HG02798 (cell line): ENCODE results near the gene NAB2.
"Not testable (repeated sequence)": the region's sequence is repeated elsewhere in the genome, so short reads cannot be mapped to it uniquely, and the experiment has no call there.

Experiments
- ATAC-seq: cut with Tn5 transposase; IDR thresholded peaks from one replicate; pipeline ENCODE4 v1.9.1; 2021; ENCODE audit warnings: mild to moderate bottlenecking; ENCODE audit not compliant: unreplicated experiment, poor library complexity

NAB2 gene

GRCh38 chr12:57088354-57089270, at the start of gene NAB2:
Gene NAB2 (plus strand): TSS chr12:57089114. CDS start chr12:57089272, 158 bp downstream.
- peak; percentile 67 for ATAC-seq

GRCh38 chr12:57040211-57040610, 48.7 kb upstream of the NAB2 start:
- ATAC-seq, result no peak

- ATAC-seq, result no peak
These were observed 48.2 kb upstream of the NAB2 start for GRCh38 chr12:57040750-57041149.

- ATAC-seq, result no peak
These were observed 46.2 kb upstream of the NAB2 start for GRCh38 chr12:57042695-57043094.

- ATAC-seq, result no peak
These were observed 44.4 kb upstream of the NAB2 start for GRCh38 chr12:57044468-57044867.

- ATAC-seq, result no peak
These were observed 44.0 kb upstream of the NAB2 start for GRCh38 chr12:57044889-57045288.

- no peak for ATAC-seq
These were observed 42.7 kb upstream of the NAB2 start for GRCh38 chr12:57046086-57046791.

GRCh38 chr12:57046947-57047890, 41.7 kb upstream of the NAB2 start:
- no peak for ATAC-seq

GRCh38 chr12:57047981-57048380, 40.9 kb upstream of the NAB2 start:
- no peak for ATAC-seq

GRCh38 chr12:57048423-57049118, 40.3 kb upstream of the NAB2 start:
- no peak for ATAC-seq

GRCh38 chr12:57049119-57049446, 39.8 kb upstream of the NAB2 start:
- ATAC-seq, result no peak

GRCh38 chr12:57049890-57050289, 39.0 kb upstream of the NAB2 start, which contains the start of gene MYO1A:
Gene MYO1A (minus strand): TSS chr12:57050129. CDS start chr12:57048323, 1,806 bp downstream.
- no peak for ATAC-seq

- ATAC-seq, result no peak
These were observed 37.9 kb upstream of the NAB2 start for GRCh38 chr12:57051011-57051410.

GRCh38 chr12:57053146-57053545, 35.8 kb upstream of the NAB2 start:
- ATAC-seq, result not testable (repeated sequence)

- not testable (repeated sequence) for ATAC-seq
These were observed 35.0 kb upstream of the NAB2 start for GRCh38 chr12:57053901-57054300.

GRCh38 chr12:57055824-57056223, 33.1 kb upstream of the NAB2 start:
- no peak for ATAC-seq

- no peak for ATAC-seq
These were observed 31.7 kb upstream of the NAB2 start for GRCh38 chr12:57057067-57057751.

GRCh38 chr12:57058454-57058853, 30.5 kb upstream of the NAB2 start:
- ATAC-seq, result no peak

GRCh38 chr12:57063991-57064685, 24.8 kb upstream of the NAB2 start:
- ATAC-seq, result peak; percentile 86
